Measurements from ENCODE around the gene TMEM185B.

DNA sequence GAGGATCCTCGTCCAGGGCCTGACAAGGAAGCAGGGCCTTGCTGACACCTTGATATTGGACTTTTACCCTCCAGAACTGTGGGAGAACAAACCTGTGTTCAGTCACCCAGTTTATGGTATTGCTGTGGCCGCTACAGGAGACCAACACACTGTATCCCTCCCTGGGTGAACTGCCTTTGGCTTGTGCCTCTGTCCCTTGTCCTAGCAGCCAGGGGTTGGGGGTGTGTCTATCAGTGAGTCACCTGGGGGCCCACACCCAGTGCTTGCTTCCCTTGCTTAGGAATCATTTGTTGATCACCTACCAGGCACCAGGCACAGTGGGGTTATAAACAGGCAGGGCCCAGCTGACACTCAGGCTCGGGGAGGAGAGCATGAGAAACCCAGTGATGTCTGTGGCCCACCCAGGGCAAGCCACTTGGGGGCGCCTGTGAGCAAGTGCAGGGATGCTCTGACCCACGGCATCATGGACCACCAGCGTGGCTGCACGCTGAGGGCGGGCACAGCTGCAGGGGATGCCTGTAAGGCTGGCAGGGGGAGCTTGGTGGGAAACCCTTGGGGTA is 17.1 kb downstream of the TMEM185B start:
- TF ChIP-seq, protein P1, sequence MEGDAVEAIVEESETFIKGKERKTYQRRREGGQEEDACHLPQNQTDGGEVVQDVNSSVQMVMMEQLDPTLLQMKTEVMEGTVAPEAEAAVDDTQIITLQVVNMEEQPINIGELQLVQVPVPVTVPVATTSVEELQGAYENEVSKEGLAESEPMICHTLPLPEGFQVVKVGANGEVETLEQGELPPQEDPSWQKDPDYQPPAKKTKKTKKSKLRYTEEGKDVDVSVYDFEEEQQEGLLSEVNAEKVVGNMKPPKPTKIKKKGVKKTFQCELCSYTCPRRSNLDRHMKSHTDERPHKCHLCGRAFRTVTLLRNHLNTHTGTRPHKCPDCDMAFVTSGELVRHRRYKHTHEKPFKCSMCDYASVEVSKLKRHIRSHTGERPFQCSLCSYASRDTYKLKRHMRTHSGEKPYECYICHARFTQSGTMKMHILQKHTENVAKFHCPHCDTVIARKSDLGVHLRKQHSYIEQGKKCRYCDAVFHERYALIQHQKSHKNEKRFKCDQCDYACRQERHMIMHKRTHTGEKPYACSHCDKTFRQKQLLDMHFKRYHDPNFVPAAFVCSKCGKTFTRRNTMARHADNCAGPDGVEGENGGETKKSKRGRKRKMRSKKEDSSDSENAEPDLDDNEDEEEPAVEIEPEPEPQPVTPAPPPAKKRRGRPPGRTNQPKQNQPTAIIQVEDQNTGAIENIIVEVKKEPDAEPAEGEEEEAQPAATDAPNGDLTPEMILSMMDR (IDR thresholded peaks at IDR 0.05): no peak
- TF ChIP-seq POLR2A (IDR thresholded peaks at IDR 0.05): no peak
- TF ChIP-seq POLR2AphosphoS5 (IDR thresholded peaks at IDR 0.05): no peak
